Astrocyte (in vitro differentiated cells and primary cell): Measurements from ENCODE around the gene CACNB4. TPM values are rescaled to one million over a fixed set of nuclear protein-coding genes. Genes with fewer than 3 reads are reported as not detected.
A peak's percentile ranks its signal among the peaks of the same experiment; 100 is the strongest.

Experiments used
- DNase-seq: peaks from one replicate; pipeline ENCODE4 v3.0.0-alpha.2; 2010; ENCODE audit warnings: low read depth
- FAIRE-seq: peaks from 2 replicates; lab custom pipeline; 2011; peaks lifted over from hg19 to GRCh38; lab: Jason Lieb, UNC
- H2AFZ ChIP-seq: 2 replicates; pipeline ENCODE4 v1.6.0; 2012; ENCODE audit warnings: low read depth, low read length, inconsistent platforms
- H3K27ac ChIP-seq: 2 replicates; pipeline ENCODE4 v1.5.1; 2011; ENCODE audit warnings: low read depth, low read length, inconsistent platforms
- H3K27me3 ChIP-seq: 2 replicates; pipeline ENCODE4 v1.6.0; 2011; ENCODE audit warnings: low read length, inconsistent platforms; ENCODE audit not compliant: insufficient read depth
- H3K36me3 ChIP-seq: 2 replicates; pipeline ENCODE4 v1.5.1; 2011; ENCODE audit warnings: low read length, inconsistent platforms; ENCODE audit not compliant: insufficient read depth
- H3K4me1 ChIP-seq: 2 replicates; pipeline ENCODE4 v1.5.1; 2011; ENCODE audit warnings: low read length, inconsistent platforms; ENCODE audit not compliant: insufficient read depth
- H3K4me2 ChIP-seq: 2 replicates; pipeline ENCODE4 v1.6.0; 2012; ENCODE audit warnings: low read length, inconsistent platforms
- H3K4me3 ChIP-seq: 2 replicates; pipeline ENCODE4 v1.5.1; 2011; ENCODE audit warnings: low read depth, mild to moderate bottlenecking, low read length, inconsistent platforms; ENCODE audit not compliant: insufficient read depth
- H3K79me2 ChIP-seq: 2 replicates; pipeline ENCODE4 v1.6.0; 2012; ENCODE audit warnings: mild to moderate bottlenecking, low read length, inconsistent platforms; ENCODE audit not compliant: insufficient read depth
- H3K9ac ChIP-seq: 2 replicates; pipeline ENCODE4 v1.6.0; 2012; ENCODE audit warnings: mild to moderate bottlenecking, low read length, inconsistent platforms
- H3K9me3 ChIP-seq: 2 replicates; pipeline ENCODE4 v1.5.1; 2012; ENCODE audit warnings: low read depth, mild to moderate bottlenecking, low read length, inconsistent platforms; ENCODE audit not compliant: insufficient read depth
- H4K20me1 ChIP-seq: 2 replicates; pipeline ENCODE4 v1.6.0; 2012; ENCODE audit warnings: low read length, inconsistent platforms; ENCODE audit not compliant: insufficient read depth
- H3K27ac Mint-ChIP-seq: one replicate; pipeline ENCODE4 v1.8.0; 2021; ENCODE audit warnings: mild to moderate bottlenecking, mixed read lengths; ENCODE audit not compliant: unreplicated experiment
- H3K27me3 Mint-ChIP-seq: one replicate; pipeline ENCODE4 v1.8.0; 2021; ENCODE audit warnings: low read depth, mixed read lengths; ENCODE audit not compliant: unreplicated experiment
- H3K36me3 Mint-ChIP-seq: one replicate; pipeline ENCODE4 v1.8.0; 2021; ENCODE audit warnings: low read depth, mixed read lengths; ENCODE audit not compliant: unreplicated experiment
- H3K4me1 Mint-ChIP-seq: one replicate; pipeline ENCODE4 v1.8.0; 2021; ENCODE audit warnings: low read depth, mixed read lengths; ENCODE audit not compliant: unreplicated experiment
- H3K4me3 Mint-ChIP-seq: one replicate; pipeline ENCODE4 v1.8.0; 2021; ENCODE audit warnings: mild to moderate bottlenecking, moderate library complexity, mixed read lengths; ENCODE audit not compliant: unreplicated experiment
- H3K9me3 Mint-ChIP-seq: one replicate; pipeline ENCODE4 v1.8.0; 2021; ENCODE audit warnings: mild to moderate bottlenecking, mixed read lengths; ENCODE audit not compliant: unreplicated experiment
- CTCF ChIP-seq: IDR thresholded peaks from 2 replicates; pipeline ENCODE4 v1.5.1; 2011; ENCODE audit warnings: low read depth, mild to moderate bottlenecking, inconsistent platforms, low read length, moderate library complexity; ENCODE audit not compliant: insufficient read depth
- EZH2 ChIP-seq: IDR thresholded peaks from 2 replicates; pipeline ENCODE4 v1.6.1; 2012; ENCODE audit warnings: mild to moderate bottlenecking, low read length, inconsistent platforms; ENCODE audit not compliant: insufficient read depth
- total RNA-seq: library from RNA; stranded (reverse); gene quantifications from 2 replicates; pipeline ENCODE4 v1.2.1, GENCODE V29; 2021

Gene CACNB4
- total RNA-seq, 1 donor from 2014 or later = 1.8 TPM

GRCh38 chr2:152056418-152056817, 42.4 kb downstream of the CACNB4 start:
- H3K4me1 ChIP-seq = peaks cover 8% of the 10 kb centered on the region
- no peaks in the 10 kb centered on the region for H3K79me2 ChIP-seq
- Mint-ChIP-seq H3K4me3 (no peak overlapping the region), H3K27me3 (no peaks in the 10 kb centered on the region), H3K9me3 (peaks cover 11% of the 10 kb centered on the region), H3K27ac (no peak overlapping the region), H3K36me3 (peaks cover 4% of the 10 kb centered on the region), H3K4me1 (peaks cover 10% of the 10 kb centered on the region)
- no peaks in the 10 kb centered on the region for H3K36me3 ChIP-seq
- FAIRE-seq (no peak), DNase-seq (no peak)
- H3K27me3 ChIP-seq = peaks cover 13% of the 10 kb centered on the region
- H2AFZ ChIP-seq = no peak overlapping the region
- no peaks in the 10 kb centered on the region for H4K20me1 ChIP-seq
- no peak overlapping the region for H3K27ac ChIP-seq
- TF ChIP-seq EZH2 (no peak), CTCF (no peak)
- H3K4me2 ChIP-seq = no peak overlapping the region
- no peaks in the 10 kb centered on the region for H3K9me3 ChIP-seq
- no peak overlapping the region for H3K9ac ChIP-seq
- H3K4me3 ChIP-seq = no peak overlapping the region

- H3K9ac ChIP-seq = no peak overlapping the region
- TF ChIP-seq CTCF (no peak), EZH2 (no peak)
- H3K9me3 ChIP-seq = no peaks in the 10 kb centered on the region
- H3K9me3 Mint-ChIP-seq = peaks cover 11% of the 10 kb centered on the region
- H2AFZ ChIP-seq = no peak overlapping the region
- no peaks in the 10 kb centered on the region for H4K20me1 ChIP-seq
- no peak overlapping the region for H3K4me3 ChIP-seq
- DNase-seq (peak; percentile 89), FAIRE-seq (no peak)
- H3K4me1 Mint-ChIP-seq = peaks cover 10% of the 10 kb centered on the region
- peaks cover 4% of the 10 kb centered on the region for H3K36me3 Mint-ChIP-seq
- H3K27ac Mint-ChIP-seq = peak overlapping the region; percentile 83
- H3K27me3 Mint-ChIP-seq = peaks cover 2% of the 10 kb centered on the region
- peak overlapping the region; percentile 31 for H3K4me3 Mint-ChIP-seq
- H3K27ac ChIP-seq = peak overlapping the region; percentile 44
- H3K4me1 ChIP-seq = peaks cover 8% of the 10 kb centered on the region
- H3K79me2 ChIP-seq = no peaks in the 10 kb centered on the region
- H3K4me2 ChIP-seq = peak overlapping the region; percentile 20
- H3K36me3 ChIP-seq = no peaks in the 10 kb centered on the region
- H3K27me3 ChIP-seq = peaks cover 15% of the 10 kb centered on the region
Observed at GRCh38 chr2:152055366-152056108, 43.3 kb downstream of the CACNB4 start.

- H3K4me3 ChIP-seq = no peak overlapping the region
- no peak overlapping the region for H3K9ac ChIP-seq
- no peaks in the 10 kb centered on the region for H3K36me3 ChIP-seq
- H3K27ac ChIP-seq = peak overlapping the region; percentile 44
- TF ChIP-seq EZH2 (no peak), CTCF (peak; percentile 45)
- peaks cover 2% of the 10 kb centered on the region for H3K27me3 Mint-ChIP-seq
- DNase-seq (peak; percentile 95), FAIRE-seq (peak; percentile 55)
- no peak overlapping the region for H2AFZ ChIP-seq
- H3K4me1 Mint-ChIP-seq = peaks cover 10% of the 10 kb centered on the region
- H3K79me2 ChIP-seq = no peaks in the 10 kb centered on the region
- peak overlapping the region; percentile 20 for H3K4me2 ChIP-seq
- H4K20me1 ChIP-seq = no peaks in the 10 kb centered on the region
- peak overlapping the region; percentile 83 for H3K27ac Mint-ChIP-seq
- no peaks in the 10 kb centered on the region for H3K9me3 ChIP-seq
- no peak overlapping the region for H3K4me3 Mint-ChIP-seq
- H3K36me3 Mint-ChIP-seq = peaks cover 4% of the 10 kb centered on the region
- peaks cover 10% of the 10 kb centered on the region for H3K9me3 Mint-ChIP-seq
- H3K4me1 ChIP-seq = peaks cover 8% of the 10 kb centered on the region
- H3K27me3 ChIP-seq = peaks cover 24% of the 10 kb centered on the region
Observed at GRCh38 chr2:152054593-152054992, 44.3 kb downstream of the CACNB4 start.
